Erythroblast (primary cell): ENCODE data around the gene COL5A1.

Source experiments
- GATA1 ChIP-seq: IDR thresholded peaks from 2 replicates; pipeline ENCODE4 v1.6.1; 2011; ENCODE audit warnings: low read depth, mild to moderate bottlenecking, control low read depth, low read length, moderate library complexity
- POLR2A ChIP-seq: IDR thresholded peaks from 2 replicates; pipeline ENCODE4 v1.6.1; 2011; ENCODE audit warnings: mild to moderate bottlenecking, low read length

DNA sequence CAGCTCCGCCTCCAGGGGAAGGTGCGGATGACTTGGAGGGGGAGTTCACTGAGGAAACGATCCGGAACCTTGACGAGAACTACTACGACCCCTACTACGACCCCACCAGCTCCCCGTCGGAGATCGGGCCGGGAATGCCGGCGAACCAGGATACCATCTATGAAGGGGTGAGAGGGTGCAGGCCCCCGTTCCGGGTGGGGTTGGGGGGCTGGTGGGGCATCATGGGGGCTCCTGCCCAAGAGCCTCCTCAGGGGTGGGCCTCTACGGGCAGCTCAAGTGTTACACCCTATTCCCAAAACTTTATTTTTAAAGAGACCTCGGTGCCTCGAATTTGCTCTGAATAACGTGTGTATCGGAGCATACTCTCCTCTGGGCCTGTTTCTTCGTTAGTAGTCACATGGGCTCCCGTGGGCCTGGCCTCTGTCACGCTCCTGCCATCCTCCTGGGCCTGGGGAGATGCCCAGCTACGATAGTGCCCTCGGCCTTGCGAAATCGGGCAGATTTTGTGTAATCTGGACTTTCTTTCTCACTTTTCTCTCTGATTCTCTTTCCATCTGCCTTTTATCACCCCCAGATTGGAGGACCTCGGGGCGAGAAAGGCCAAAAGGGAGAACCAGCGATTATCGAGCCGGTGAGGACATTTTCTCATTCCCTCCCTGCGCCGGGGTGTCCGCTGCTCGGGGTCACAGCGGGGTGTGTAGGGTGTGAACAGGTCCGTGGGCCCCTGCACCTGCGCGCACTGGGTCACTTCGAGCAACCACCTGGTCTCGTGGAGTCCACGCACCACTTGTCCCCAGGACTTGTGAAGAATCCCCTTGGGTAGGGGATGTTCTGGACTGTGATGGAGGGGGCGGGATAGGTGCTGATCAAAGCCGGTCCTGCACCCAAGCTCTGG, 90.1 kb downstream of the COL5A1 start:
- TF ChIP-seq POLR2A, result no peak
- no peak for TF ChIP-seq GATA1
